Endometrial microvascular endothelial cells (primary cell): ENCODE results near the gene P2RY6. TPM values are rescaled to one million over a fixed set of nuclear protein-coding genes. Genes with fewer than 3 reads are reported as not detected.

ENCODE experiments used
- in situ Hi-C: cut with HindIII; loops from 2 replicates; pipeline ENCODE4 v1.10.0; 2017; ENCODE audit warnings: low sequenced_read_pairs, low pct_unique_long_range_greater_than_20kb; ENCODE audit errors: inconsistent ontology term
- total RNA-seq: library from RNA; depleted of rRNA; stranded (reverse); fragments of >200 nt; gene quantifications from one replicate; pipeline ENCODE4 v1.2.3, GENCODE V29; 2015; ENCODE audit errors: inconsistent ontology term

P2RY6 gene
- total RNA-seq, 1 donor from 2014 or later = not detected

DNA sequence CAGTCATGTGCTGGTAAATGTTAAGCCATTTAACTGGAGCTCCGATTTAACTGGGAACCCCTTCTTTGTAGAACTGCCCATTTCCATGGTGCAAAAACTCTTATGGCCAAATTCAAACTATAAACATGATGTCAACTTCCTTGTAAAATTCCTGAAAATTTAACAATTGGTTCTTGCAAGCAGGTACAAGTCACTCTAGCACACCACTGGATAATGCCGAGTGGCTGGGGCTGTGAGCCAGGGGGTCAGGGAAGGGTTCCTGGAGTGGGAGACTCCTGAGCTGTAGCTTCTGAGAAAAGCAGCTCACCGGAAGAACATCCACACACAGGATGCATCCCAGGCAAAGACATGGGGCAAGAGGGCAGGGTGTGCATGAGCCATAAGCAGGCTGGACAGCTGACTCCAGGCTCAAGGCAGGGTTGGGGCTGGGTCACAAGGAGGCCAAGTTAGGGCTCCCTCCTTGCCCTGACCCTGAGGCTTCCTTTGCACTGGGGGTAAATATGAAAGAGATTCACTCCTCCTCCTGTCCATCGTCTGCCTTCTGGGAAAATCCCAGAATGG lies 35.9 kb upstream of the P2RY6 start:
- in situ Hi-C loops = no loop called here

GRCh38 chr11:73236854-73237253 lies 35.3 kb upstream of the P2RY6 start:
- in situ Hi-C loops = no loop called here

DNA sequence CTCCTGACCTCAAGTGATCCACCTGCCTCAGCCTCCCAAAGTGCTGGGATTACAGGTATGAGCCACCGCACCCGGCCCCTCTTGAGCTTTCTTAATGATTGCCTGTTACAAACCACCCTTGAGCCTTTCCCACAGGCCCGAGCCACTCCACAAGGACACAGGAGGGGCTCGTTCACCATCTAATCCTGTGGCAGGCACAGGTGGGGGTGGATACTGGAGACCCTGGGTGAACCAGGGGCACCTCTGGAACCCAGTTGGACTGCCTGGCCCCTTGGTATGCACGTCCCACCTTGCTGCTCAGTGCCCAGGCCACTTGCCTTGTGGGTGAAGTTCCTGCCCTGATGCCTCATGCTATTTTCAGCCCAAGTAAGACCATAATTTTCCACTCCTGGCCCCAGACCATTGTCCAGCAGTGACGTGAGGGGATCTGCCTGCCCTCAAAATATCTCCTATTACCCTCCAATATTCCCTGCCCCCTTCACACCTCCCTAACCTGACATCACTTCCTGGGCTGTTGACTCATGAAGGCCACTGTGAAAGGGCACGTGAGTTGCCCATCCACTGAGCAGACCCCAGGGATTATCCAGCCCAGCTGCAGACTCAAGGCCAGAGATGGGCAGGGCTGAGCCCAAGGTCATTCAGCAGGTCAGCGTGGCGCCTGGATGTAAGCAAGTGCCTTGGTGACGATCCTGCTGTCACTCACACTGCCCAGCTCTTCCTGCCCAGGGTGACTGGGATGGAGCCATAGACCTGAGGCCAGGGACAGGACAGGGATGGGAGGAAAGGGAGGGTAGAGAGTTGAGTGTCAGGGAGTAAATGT lies 34.5 kb upstream of the P2RY6 start:
- in situ Hi-C loops = no loop called here

- in situ Hi-C loops = no loop called here
These were observed 33.0 kb upstream of the P2RY6 start for GRCh38 chr11:73239111-73239521.

GRCh38 chr11:73239571-73240189 lies 32.5 kb upstream of the P2RY6 start:
- in situ Hi-C loops = no loop called here

- in situ Hi-C loops = no loop called here
These were observed 31.9 kb upstream of the P2RY6 start for GRCh38 chr11:73240190-73240781.

DNA sequence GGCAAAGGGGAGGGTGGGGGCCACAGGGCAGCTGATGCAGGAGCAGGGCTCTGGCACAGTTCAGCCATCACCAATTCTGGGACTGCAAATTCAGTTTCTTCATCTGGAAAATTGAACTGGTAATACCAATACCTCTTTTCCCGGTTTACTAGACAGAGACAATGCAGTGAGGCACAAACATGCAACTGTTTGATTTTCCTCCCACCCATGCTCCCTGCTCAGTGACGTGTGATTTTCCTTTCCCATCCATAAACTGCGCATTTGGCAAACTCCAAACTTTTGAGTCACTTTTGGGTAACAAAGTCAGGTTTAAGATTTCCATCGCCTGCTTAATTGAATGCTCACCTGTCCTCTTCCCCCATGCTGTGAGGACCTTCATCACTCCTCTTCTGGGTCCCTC lies 30.8 kb upstream of the P2RY6 start:
- in situ Hi-C loops = no loop called here

DNA sequence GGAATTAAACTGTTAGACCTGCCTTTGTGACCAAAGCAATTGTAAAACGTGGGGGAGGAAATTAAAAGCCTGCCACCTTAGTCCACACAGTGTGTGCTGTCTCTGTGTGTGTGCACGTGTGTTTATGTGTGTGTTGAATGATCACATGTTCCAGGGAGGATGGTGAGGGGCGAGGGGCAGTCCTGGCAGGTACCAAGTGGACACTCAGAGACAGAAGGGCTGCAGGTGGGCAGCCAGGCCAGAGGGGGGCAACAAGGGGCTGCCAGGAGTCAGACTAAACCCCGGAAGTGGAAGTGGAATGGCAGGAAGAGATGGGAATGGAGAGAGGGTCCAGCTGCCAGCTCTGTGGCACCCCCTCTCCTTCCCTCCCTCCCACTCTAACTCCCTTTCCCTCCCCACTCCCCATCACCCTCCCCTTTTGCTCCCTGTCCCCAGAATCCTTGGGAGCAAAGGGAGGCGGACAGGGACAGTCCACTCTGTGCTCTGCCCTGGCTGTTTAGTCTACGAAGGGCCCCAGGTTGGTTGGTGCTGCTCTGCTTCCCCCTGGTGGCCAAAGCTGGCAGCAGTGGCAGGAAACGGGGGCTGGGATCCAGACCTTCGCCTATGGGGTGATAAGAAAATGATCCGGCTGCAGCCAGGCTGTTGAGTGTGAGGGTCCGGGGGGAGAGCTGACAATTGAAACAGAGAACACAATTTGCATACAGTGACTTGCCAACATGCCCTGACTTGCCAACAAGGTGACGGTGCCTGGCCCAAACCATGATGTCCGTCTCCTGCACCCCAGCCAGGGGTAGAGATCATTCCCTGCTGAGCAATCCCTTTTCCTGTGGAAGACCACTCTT lies 29.7 kb upstream of the P2RY6 start:
- in situ Hi-C loops = no loop called here

- in situ Hi-C loops = no loop called here
These were observed 29.0 kb upstream of the P2RY6 start for GRCh38 chr11:73243093-73243485.

DNA sequence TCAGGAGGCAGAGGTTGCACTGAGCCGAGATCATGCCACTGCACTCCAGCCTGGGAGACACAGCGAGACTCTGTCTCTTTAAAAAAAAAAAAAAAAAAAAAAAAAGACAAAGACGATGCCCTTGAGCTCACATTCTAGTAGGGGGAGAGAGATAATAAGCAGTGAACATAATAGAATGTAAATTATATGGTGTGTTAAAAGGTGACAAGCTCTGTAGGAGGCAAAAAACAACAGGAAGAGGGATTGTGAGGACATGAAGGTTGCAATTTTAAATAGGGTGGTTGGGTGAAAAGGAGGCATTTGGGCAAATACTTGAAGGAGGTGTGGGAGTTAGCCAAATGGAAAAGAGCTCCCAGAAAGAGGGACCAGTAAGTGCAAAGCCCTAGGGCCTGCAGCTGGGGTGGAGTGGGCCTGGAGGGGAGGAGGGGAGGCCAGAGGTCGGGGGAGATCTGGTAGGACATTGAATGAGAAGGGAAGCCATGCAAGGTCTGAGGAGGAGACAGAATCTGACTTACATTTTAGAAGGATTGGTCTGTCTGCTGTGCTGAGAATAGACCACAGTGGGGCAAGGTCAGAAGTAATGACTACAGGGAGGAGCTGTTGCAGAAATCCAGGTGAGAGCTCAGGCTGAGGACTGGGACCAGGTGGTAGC lies 27.4 kb upstream of the P2RY6 start:
- in situ Hi-C loops = no loop called here

- in situ Hi-C loops = no loop called here
These were observed 26.7 kb upstream of the P2RY6 start for GRCh38 chr11:73245461-73245860.

GRCh38 chr11:73246303-73246702 lies 25.8 kb upstream of the P2RY6 start:
- in situ Hi-C loops = no loop called here

DNA sequence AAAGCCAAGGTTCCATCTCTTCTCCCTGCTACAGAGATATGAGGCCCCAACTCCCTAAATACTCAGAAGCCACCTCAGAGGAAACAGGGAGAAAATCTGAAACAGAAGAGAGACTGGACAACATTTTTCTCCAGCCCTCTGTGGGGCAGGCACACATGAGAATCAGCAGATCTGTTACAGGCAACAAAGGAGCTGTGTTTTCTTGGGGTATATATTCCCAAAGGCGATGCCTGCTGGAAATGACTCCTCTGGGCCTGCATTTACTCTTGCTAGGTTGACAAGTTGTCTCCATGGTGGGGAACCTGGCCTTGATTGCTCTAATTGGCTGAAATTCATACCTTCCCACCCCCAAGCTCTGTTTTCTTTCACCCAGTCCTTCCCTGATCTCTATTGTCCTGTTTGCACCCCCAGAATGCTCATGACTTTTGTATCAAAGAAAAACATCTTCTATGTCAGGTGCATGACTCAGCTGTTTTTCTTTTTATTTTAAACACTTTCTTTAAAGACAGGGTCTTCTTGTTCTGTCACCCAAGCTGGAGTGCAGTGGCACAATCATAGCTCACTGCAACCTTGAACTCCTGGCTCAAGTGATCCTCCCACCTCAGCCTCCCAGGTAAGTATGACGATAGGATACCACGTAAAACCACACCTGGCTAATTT lies 23.5 kb upstream of the P2RY6 start:
- in situ Hi-C loops = no loop called here

DNA sequence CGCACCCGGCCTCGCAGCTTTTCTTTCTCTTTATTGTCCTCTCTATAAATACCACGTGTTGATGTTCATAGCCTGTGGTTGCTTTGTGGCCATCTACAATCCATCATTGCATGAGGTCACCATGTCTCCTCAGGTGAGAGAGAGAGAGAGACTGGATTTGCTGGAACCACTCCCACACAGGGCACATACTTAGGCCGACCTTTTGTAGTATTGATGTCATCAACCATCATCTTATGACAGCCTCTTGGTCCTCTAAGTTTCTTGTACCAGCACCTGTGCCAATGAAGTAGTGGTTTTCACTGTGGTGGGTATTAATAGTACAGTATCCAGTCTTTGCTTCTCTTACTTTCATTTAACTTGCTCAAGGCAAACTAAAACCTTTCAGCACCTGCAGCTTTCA lies 22.8 kb upstream of the P2RY6 start:
- in situ Hi-C loops = no loop called here

GRCh38 chr11:73249853-73250783 lies 22.0 kb upstream of the P2RY6 start:
- in situ Hi-C loops = no loop called here

GRCh38 chr11:73252577-73253191 lies 19.5 kb upstream of the P2RY6 start:
- in situ Hi-C loops = no loop called here
